Memory B cell (primary cell): ENCODE data around the gene CUX1.

Experiments
- ATAC-seq: fragments of 150-1000 bp; cut with Tn5 transposase; 2 replicates; pipeline ENCODE4 v1.10.0; 2021; ENCODE audit warnings: low read depth, mild to moderate bottlenecking, moderate library complexity
- DNase-seq, 2 donors: peaks; one replicate each; pipeline ENCODE4 v3.0.0; 2022; ENCODE audit warnings: low spot score in 2 of 2
- H3K27ac Mint-ChIP-seq: one replicate; pipeline ENCODE4 v1.8.0; 2022; ENCODE audit warnings: mild to moderate bottlenecking, moderate library complexity, mixed read lengths
- H3K27me3 Mint-ChIP-seq: one replicate; pipeline ENCODE4 v1.8.0; 2022; ENCODE audit warnings: mixed read lengths
- H3K36me3 Mint-ChIP-seq: one replicate; pipeline ENCODE4 v1.8.0; 2022; ENCODE audit warnings: mild to moderate bottlenecking, mixed read lengths
- H3K4me1 Mint-ChIP-seq: one replicate; pipeline ENCODE4 v1.8.0; 2022; ENCODE audit warnings: mixed read lengths
- H3K4me3 Mint-ChIP-seq: one replicate; pipeline ENCODE4 v1.8.0; 2022; ENCODE audit warnings: mild to moderate bottlenecking, moderate library complexity, mixed read lengths
- H3K9me3 Mint-ChIP-seq: one replicate; pipeline ENCODE4 v1.8.0; 2022; ENCODE audit warnings: mixed read lengths

Gene CUX1

DNA sequence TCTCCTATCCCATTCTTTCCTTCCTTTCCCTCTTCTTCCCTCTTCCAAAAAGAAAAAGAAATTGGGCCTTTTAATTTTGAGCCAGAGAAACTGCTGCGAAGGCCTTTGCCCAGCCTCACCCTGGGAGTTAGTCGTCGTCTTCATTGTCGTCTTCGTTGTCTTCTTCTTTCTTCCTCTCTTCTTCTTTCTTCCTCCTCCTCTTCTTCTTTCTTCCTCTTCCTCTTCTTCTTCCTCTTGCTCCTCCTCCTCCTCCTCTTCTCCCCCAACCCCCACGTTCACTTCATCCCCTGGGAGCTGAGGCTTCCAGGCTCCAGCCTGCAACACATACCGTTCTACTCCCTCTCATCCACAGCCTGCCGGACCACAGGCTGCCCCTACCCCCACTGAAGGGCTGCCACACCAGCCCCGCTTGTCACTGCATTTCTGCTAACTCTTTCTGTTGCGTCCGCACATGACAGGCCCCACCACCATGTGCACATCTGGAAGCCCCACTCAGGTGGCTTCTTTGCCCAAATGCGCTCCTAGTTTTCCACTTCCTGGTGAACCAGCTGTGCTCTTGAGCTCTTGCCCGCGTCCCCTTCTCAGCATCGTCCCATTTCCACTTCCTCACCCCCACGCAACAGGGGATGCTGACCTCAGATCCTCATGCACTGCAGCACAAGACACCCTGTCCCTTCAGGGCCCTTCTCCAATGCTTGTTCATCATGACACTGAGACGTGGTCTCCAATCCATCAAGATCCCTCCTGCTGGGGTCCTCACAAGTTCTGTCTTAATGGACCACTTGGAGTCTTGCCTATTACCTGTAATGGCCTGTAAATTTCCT lies 374.3 kb downstream of the CUX1 start:
- peaks cover 33% of the 10 kb centered on the region for H3K36me3 Mint-ChIP-seq
- no peaks in the 10 kb centered on the region for H3K4me1 Mint-ChIP-seq
- H3K27me3 Mint-ChIP-seq = no peaks in the 10 kb centered on the region
- H3K9me3 Mint-ChIP-seq = no peaks in the 10 kb centered on the region
- H3K27ac Mint-ChIP-seq = no peak overlapping the region
- ATAC-seq (no peak), DNase-seq (no peak)
- no peak overlapping the region for H3K4me3 Mint-ChIP-seq

GRCh38 chr7:102192790-102193189 lies 375.4 kb downstream of the CUX1 start:
- Mint-ChIP-seq H3K4me3 (no peak overlapping the region), H3K9me3 (no peaks in the 10 kb centered on the region), H3K27me3 (no peaks in the 10 kb centered on the region), H3K36me3 (peaks cover 38% of the 10 kb centered on the region), H3K27ac (no peak overlapping the region), H3K4me1 (no peaks in the 10 kb centered on the region)
- ATAC-seq (no peak), DNase-seq (no peak)

GRCh38 chr7:102193806-102194205 lies 376.4 kb downstream of the CUX1 start:
- ATAC-seq (no peak), DNase-seq (no peak)
- Mint-ChIP-seq H3K27ac (no peak overlapping the region), H3K4me1 (no peaks in the 10 kb centered on the region), H3K27me3 (no peaks in the 10 kb centered on the region), H3K9me3 (no peaks in the 10 kb centered on the region), H3K36me3 (peaks cover 40% of the 10 kb centered on the region), H3K4me3 (no peak overlapping the region)

GRCh38 chr7:102195361-102195760 lies 377.9 kb downstream of the CUX1 start:
- no peaks in the 10 kb centered on the region for H3K27me3 Mint-ChIP-seq
- H3K36me3 Mint-ChIP-seq = peaks cover 42% of the 10 kb centered on the region
- no peaks in the 10 kb centered on the region for H3K4me1 Mint-ChIP-seq
- no peak overlapping the region for H3K27ac Mint-ChIP-seq
- ATAC-seq (no peak), DNase-seq (no peak)
- no peaks in the 10 kb centered on the region for H3K9me3 Mint-ChIP-seq
- H3K4me3 Mint-ChIP-seq = no peak overlapping the region

DNA sequence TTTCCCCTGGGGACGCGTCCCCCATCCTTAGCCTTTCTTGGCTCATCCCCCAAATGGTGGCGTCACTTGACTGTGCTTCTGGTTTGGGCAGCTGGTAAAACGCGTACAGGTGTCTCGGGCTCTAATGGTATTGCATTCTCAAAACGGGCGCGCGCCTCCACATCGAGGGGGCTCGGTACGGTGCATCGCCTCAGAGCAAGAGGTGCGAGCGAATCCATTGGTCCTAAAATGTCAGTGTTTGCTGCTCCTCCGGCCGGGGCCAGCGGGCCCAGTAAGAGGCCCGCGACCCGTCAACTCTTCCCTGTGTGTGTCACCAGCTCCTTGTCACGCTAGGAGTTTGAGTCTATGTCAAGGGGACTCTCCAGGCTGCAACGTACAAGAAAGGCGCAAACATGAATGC lies 378.6 kb downstream of the CUX1 start:
- ATAC-seq (no peak), DNase-seq (no peak)
- H3K27me3 Mint-ChIP-seq = no peaks in the 10 kb centered on the region
- H3K36me3 Mint-ChIP-seq = peaks cover 35% of the 10 kb centered on the region
- H3K4me1 Mint-ChIP-seq = no peaks in the 10 kb centered on the region
- H3K9me3 Mint-ChIP-seq = no peaks in the 10 kb centered on the region
- H3K27ac Mint-ChIP-seq = no peak overlapping the region
- no peak overlapping the region for H3K4me3 Mint-ChIP-seq

DNA sequence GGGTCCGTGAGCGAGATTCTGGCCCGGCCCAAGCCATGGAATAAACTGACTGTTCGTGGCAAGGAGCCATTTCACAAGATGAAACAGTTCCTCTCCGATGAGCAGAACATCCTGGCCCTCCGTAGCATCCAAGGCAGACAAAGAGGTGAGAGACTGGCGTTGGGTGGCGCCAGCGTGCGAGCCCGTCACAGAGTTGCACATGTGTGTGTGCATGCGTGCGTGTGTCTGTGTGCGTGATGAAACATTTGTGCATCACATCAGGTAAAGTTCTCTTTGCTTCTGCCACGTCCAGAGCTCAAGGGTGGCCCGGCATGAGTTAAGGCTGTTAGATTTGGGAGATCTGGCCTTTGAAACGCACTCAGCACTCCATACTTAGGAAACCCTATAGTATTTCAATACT lies 379.7 kb downstream of the CUX1 start:
- Mint-ChIP-seq H3K27ac (no peak overlapping the region), H3K4me1 (no peaks in the 10 kb centered on the region), H3K4me3 (no peak overlapping the region), H3K27me3 (no peaks in the 10 kb centered on the region), H3K36me3 (peaks cover 32% of the 10 kb centered on the region), H3K9me3 (no peaks in the 10 kb centered on the region)
- DNase-seq (no peak), ATAC-seq (no peak)

DNA sequence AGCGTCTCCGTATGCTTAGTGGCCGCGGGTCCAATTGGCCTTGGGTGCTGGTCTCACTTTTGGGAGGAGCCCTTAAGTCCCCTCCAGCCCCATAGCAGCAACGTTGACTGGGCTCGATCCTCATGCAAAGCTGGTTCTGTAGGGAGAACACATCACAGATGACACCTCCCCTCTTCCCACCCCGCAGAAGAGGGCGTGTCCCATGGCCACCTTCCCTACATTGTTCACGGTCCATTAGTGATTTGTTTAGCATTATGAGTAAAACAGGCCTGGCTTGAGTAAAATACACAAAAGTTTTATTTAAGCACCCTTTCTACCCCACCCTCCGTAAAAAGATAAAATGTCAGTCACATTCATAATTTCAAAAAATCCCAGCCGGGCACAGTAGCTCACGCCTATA lies 380.2 kb downstream of the CUX1 start:
- H3K4me3 Mint-ChIP-seq = no peak overlapping the region
- no peaks in the 10 kb centered on the region for H3K4me1 Mint-ChIP-seq
- no peak for ATAC-seq
- H3K27me3 Mint-ChIP-seq = no peaks in the 10 kb centered on the region
- H3K27ac Mint-ChIP-seq = no peak overlapping the region
- DNase-seq = no peak
- H3K9me3 Mint-ChIP-seq = no peaks in the 10 kb centered on the region
- peaks cover 30% of the 10 kb centered on the region for H3K36me3 Mint-ChIP-seq

DNA sequence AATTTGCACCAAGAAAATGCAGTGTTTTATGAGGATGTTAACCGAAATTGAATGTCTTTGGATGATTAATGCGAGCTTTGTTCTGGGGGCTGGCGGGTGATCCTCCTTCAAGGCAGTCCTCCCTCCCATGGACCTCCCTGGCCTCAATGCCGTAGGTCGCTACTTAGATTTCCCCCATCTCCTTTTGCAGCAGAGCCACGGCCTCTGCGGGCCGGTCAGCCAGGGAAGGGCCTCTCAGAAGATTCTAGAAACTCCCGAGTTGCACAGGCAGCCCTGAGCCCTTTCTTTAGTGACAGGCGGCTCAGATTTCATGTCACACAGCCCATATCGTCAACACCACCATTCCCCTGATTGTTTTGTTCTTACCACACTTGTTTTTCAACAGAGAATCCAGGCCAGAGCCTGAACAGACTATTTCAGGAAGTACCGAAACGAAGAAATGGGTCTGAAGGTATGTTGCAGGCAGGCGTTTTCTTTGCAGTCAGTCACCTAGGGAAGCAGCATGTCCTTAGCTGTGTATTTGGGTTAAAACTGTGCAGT lies 381.1 kb downstream of the CUX1 start:
- peaks cover 28% of the 10 kb centered on the region for H3K36me3 Mint-ChIP-seq

GRCh38 chr7:102201576-102201975 lies 384.1 kb downstream of the CUX1 start:
- Mint-ChIP-seq H3K4me1 (no peaks in the 10 kb centered on the region), H3K27me3 (no peaks in the 10 kb centered on the region), H3K36me3 (peaks cover 41% of the 10 kb centered on the region), H3K27ac (no peak overlapping the region), H3K4me3 (no peak overlapping the region), H3K9me3 (no peaks in the 10 kb centered on the region)
- DNase-seq (no peak), ATAC-seq (no peak)

More for the DNA sequence above, 381.1 kb downstream of the CUX1 start:
- no peak for DNase-seq
- Mint-ChIP-seq H3K4me3 (no peak overlapping the region), H3K9me3 (no peaks in the 10 kb centered on the region), H3K27ac (no peak overlapping the region), H3K27me3 (no peaks in the 10 kb centered on the region), H3K4me1 (no peaks in the 10 kb centered on the region)
- ATAC-seq = no peak

DNA sequence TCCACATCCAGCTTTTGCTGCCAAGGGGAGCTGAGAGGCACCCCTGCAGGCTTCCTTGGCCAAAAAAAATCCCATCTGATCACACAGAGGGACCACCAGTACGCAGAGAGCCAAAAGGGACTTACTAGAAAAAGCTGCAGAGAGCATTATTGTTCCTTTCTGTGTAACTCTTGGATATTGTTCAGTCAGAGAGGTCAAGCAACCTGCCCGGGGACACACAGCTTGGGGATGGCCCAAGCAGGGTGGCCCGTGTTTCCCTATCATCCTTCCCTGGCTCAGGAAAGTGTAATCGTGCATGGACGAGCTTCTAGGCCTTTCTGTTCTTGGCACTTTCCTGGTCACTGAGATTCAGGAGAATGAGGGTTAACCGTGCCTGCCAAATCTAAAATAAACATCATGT lies 385.1 kb downstream of the CUX1 start:
- H3K4me1 Mint-ChIP-seq = no peaks in the 10 kb centered on the region
- H3K27me3 Mint-ChIP-seq = no peaks in the 10 kb centered on the region
- no peaks in the 10 kb centered on the region for H3K9me3 Mint-ChIP-seq
- DNase-seq (no peak), ATAC-seq (no peak)
- H3K4me3 Mint-ChIP-seq = no peak overlapping the region
- no peak overlapping the region for H3K27ac Mint-ChIP-seq
- peaks cover 39% of the 10 kb centered on the region for H3K36me3 Mint-ChIP-seq

GRCh38 chr7:102203218-102203617 lies 385.8 kb downstream of the CUX1 start:
- no peak for ATAC-seq
- H3K9me3 Mint-ChIP-seq = no peaks in the 10 kb centered on the region
- H3K4me3 Mint-ChIP-seq = no peak overlapping the region
- no peaks in the 10 kb centered on the region for H3K27me3 Mint-ChIP-seq
- H3K4me1 Mint-ChIP-seq = no peaks in the 10 kb centered on the region
- no peak for DNase-seq
- no peak overlapping the region for H3K27ac Mint-ChIP-seq
- peaks cover 41% of the 10 kb centered on the region for H3K36me3 Mint-ChIP-seq

GRCh38 chr7:102204212-102204611 lies 386.8 kb downstream of the CUX1 start:
- no peaks in the 10 kb centered on the region for H3K4me1 Mint-ChIP-seq
- DNase-seq = no peak
- no peak overlapping the region for H3K27ac Mint-ChIP-seq
- no peak overlapping the region for H3K4me3 Mint-ChIP-seq
- H3K27me3 Mint-ChIP-seq = no peaks in the 10 kb centered on the region
- H3K9me3 Mint-ChIP-seq = no peaks in the 10 kb centered on the region
- no peak for ATAC-seq
- peaks cover 38% of the 10 kb centered on the region for H3K36me3 Mint-ChIP-seq

- H3K4me3 Mint-ChIP-seq = no peak overlapping the region
- H3K27ac Mint-ChIP-seq = no peak overlapping the region
- no peaks in the 10 kb centered on the region for H3K27me3 Mint-ChIP-seq
- no peak for ATAC-seq
- H3K36me3 Mint-ChIP-seq = peaks cover 34% of the 10 kb centered on the region
- peaks cover 3% of the 10 kb centered on the region for H3K4me1 Mint-ChIP-seq
- DNase-seq = no peak
- H3K9me3 Mint-ChIP-seq = no peaks in the 10 kb centered on the region
Measured at GRCh38 chr7:102205915-102206314, 388.5 kb downstream of the CUX1 start.

DNA sequence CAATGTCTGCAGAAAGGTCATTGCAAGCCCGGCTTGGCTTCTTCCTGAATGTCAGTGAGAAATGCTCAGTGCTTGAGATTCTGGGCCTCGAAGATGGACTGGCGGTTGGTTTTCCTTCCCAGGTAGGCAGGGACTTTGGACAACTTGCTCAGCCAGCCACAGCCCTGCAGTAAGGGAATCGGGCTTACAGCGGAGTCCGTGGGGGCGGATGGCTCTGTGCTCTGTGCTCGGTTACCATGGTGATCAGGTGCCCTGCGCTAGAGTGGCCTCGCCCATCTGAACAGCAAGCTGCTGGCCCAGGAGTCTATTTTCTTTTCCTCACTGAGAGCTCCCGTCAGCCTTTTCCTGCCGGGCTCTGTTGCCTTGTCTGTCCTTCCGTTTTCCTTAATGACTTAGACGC lies 391.4 kb downstream of the CUX1 start:
- peaks cover 30% of the 10 kb centered on the region for H3K36me3 Mint-ChIP-seq
- H3K27me3 Mint-ChIP-seq = no peaks in the 10 kb centered on the region
- no peak overlapping the region for H3K4me3 Mint-ChIP-seq
- H3K27ac Mint-ChIP-seq = no peak overlapping the region
- no peak for ATAC-seq
- H3K9me3 Mint-ChIP-seq = no peaks in the 10 kb centered on the region
- peaks cover 3% of the 10 kb centered on the region for H3K4me1 Mint-ChIP-seq
- no peak for DNase-seq

GRCh38 chr7:102210787-102211186 lies 393.4 kb downstream of the CUX1 start:
- Mint-ChIP-seq H3K4me3 (no peak overlapping the region), H3K27ac (no peak overlapping the region), H3K36me3 (peaks cover 21% of the 10 kb centered on the region), H3K4me1 (peaks cover 3% of the 10 kb centered on the region), H3K9me3 (no peaks in the 10 kb centered on the region), H3K27me3 (no peaks in the 10 kb centered on the region)
- ATAC-seq (no peak), DNase-seq (no peak)
